Uterine smooth muscle cell (primary cell): ENCODE data around the gene TMEM128. TPM values are rescaled to one million over a fixed set of nuclear protein-coding genes. Genes with fewer than 3 reads are reported as not detected.

ENCODE experiments used
- total RNA-seq: library from RNA; depleted of rRNA; stranded (reverse); fragments of >200 nt; gene quantifications from 2 replicates; pipeline ENCODE4 v1.2.3, GENCODE V29; 2014

TMEM128 gene, protein sequence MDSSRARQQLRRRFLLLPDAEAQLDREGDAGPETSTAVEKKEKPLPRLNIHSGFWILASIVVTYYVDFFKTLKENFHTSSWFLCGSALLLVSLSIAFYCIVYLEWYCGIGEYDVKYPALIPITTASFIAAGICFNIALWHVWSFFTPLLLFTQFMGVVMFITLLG
- 27.9 and 28.7 TPM in 2 replicates for total RNA-seq

DNA sequence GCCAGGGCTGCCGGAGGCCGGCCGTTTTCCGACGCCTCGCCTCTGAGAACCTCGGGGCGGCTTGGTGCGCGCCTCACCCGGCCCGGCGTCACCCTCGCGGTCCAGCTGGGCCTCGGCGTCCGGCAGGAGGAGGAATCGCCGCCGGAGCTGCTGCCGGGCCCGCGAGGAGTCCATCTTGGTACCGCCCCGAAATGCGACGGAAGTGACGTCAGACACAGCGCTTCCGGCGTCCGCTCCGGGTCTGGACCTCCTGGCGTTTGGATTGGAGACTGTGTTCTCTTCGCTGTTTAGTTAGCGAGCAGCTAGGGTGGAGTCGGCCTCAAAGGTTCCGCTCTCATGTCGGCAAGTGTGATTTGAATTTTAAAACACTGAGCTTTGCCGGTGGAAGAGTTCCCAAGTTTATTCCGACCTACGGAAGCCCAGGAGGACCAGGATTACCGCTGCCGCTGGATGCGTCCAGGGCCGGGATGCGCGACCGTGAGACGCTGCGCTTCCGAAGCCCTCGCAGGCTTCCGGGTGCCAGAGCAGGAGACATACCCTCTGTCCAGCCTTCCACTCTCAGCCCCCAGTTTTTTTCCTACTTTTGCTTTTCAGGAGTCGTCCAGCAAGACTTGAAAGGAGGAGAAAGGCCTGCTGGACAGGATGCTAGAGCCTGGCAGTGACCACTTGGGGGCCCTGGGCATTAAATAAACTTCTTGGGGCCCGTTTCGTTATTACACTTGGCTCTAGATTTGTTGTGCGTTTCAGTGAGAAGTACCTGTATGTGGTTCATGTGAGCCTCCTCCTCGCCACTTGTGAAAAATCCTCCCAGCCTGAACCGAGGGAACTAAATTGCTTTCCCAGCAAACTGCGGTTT, at the start of gene TMEM128:
Gene TMEM128, minus strand, starts transcription at position 195 of the 856 bp plus-strand sequence. Its CDS starts 21 bp downstream, at position 174.

DNA sequence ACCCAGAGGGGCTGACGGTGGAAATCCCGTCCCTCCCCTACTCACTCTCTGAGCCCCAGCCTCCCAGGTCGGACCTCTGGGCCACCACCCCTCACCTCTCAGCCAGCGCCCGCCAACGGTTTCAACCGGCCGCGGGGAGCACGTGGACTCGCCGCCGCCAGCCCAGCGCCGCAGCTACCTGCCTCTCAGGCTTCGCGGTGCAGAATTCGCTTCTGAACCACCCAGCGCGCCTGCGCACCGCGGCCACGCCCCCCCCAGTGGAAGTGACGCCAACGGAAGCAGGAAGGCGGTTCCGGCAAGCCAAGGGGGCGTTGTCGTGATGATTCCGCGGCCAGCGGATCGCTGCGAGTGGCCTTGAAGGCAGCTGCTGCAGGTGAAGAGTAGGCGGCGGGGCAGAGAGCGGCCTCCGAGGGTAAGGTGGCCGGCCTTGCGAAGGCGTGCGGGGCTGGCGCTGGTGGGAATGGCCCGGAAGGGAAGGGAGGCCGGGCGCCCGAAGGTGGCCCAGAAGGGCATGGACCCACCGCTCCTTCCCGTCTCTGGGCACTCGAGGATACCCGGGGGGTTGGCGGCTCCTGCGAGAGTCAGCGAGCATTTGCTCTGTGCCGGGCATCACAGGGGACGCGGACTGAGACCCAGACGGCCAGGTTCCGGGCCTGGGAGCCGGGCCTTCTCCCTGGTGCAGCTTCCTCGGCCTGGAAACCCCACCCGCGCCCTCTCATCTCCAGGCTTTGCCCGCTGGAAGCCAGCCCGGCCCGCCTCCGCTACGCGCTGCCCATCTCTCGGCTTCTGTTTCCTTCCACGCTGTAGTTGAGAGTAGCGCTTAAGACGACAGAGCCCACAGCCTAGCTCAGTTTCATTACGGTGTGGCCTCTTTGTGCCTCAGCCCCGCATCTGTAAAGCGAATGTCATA, 42.2 kb upstream of the TMEM128 start, which contains the start of the genes LYAR and ZBTB49:
Gene LYAR, minus strand, starts transcription at position 214 of the 910 bp plus-strand sequence. CDS start 6,412 bp downstream, outside the sequence.
Gene ZBTB49, plus strand, starts transcription at position 311 of the 910 bp plus-strand sequence. CDS start 9,695 bp downstream, outside the sequence.

DNA sequence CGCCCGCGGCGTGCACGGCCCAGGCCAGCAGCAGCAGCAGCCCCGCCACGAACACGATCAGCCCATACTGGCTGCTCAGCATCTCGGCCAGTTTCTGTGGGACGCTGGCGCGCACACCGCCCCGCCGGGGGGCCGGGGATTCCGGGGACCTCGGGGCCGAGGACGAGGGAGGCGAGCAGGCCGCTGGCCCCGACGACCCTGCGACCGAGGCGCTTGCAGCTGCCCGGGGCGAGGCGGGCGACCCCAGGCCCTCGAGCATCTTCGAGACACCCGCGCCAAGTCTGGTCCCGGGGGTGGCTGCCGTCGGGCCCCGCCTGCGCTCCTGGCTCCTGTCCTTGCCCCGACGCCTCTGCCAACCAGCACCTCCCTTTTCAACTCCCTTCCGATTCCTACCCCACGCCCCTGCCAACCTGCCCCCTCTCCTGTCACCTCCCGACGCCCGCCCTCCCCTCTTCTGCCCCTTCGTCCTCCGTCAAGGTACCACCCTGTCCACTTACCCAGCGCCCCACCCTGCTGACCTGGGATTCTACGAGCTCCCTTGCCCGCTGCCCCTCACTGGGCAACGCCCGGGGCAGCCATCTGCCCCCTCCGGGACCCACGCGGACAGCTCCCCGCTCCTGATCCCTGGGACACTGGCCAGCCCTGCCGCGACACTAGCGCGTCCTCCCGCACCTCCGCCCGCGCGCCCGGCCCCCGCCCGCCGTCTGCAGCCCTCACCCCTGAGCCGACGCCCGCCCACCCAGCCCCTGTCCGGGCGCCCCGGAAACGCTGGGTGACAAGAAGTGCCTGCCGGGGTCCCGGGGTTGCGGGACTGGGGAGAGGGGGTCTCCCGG, 21.2 kb downstream of the TMEM128 start, which contains the start of gene OTOP1:
Gene OTOP1, minus strand, starts transcription at position 324 of the 833 bp plus-strand sequence. Its CDS starts 65 bp downstream, at position 259.

Other genes with a start within 250 kb of the TMEM128 start
- not detected in 2 replicates for gene OTOP1, start 21.3 kb downstream of the TMEM128 start, total RNA-seq
- 14.0 and 28.7 TPM in 2 replicates for gene LYAR, start 41.9 kb upstream of the TMEM128 start, total RNA-seq
- gene ZBTB49, start 42.0 kb upstream of the TMEM128 start, total RNA-seq = 4.1 and 7.0 TPM in 2 replicates
- gene NSG1, start 138.9 kb upstream of the TMEM128 start, total RNA-seq = 0.44 TPM in 1 of 2 replicates, not detected in the other